SK-N-SH (cell line): ENCODE measurements around the gene SPINK1. TPM values are rescaled to one million over a fixed set of nuclear protein-coding genes. Genes with fewer than 3 reads are reported as not detected.

ENCODE experiments used
- CTCF ChIA-PET: fragments of 300-600, 350-600 bp; formaldehyde crosslinking; extraction: SDS; loops from one replicate; lab custom pipeline; 2021; lab: Yijun Ruan, JAX
- POLR2A ChIA-PET: fragments of 350-600 bp; sonication (Branson Sonifier 250); formaldehyde crosslinking; extraction: SDS; loops from one replicate; lab custom pipeline; 2020; ENCODE audit warnings: antibody characterized with exemption, inconsistent platforms; lab: Yijun Ruan, JAX
- DNase-seq: peaks from one replicate; pipeline ENCODE4 v3.0.0; 2012
- H2AFZ ChIP-seq: fragments of 200-600 bp; sonication (generic); 2 replicates; pipeline ENCODE4 v1.8.1; 2016; ENCODE audit warnings: antibody characterized with exemption, mild to moderate bottlenecking, low read depth
- H3F3A ChIP-seq: fragments of 200-600 bp; sonication (generic); replicated peaks from 2 replicates; pipeline ENCODE3; 2016; ENCODE audit warnings: antibody characterized with exemption, mild to moderate bottlenecking; ENCODE audit not compliant: insufficient read depth
- H3K27ac ChIP-seq, 2 experiments: fragments of 200-500 bp in 1 of 2; fragments of 200-600 bp in 1 of 2; sonication (Bioruptor generic) in 1 of 2; sonication (generic), shearing (Covaris generic) in 1 of 2; 2 replicates each; pipeline versions ENCODE4 v1.5.1 to v1.6.1; 2014 to 2016; ENCODE audit warnings: low read depth in 2 of 2, inconsistent platforms in 1 of 2, low read length in 1 of 2, mild to moderate bottlenecking in 1 of 2, mixed read lengths in 1 of 2
- H3K27me3 ChIP-seq: fragments of 200-600 bp; sonication (generic), shearing (Covaris generic); 2 replicates; pipeline ENCODE4 v1.6.1; 2016; ENCODE audit warnings: mixed run types; ENCODE audit not compliant: insufficient read depth
- H3K36me3 ChIP-seq, 2 experiments: fragments of 200-500 bp in 1 of 2; fragments of 200-600 bp in 1 of 2; sonication (Bioruptor generic) in 1 of 2; sonication (generic) in 1 of 2; replicated peaks in 1 of 2; 2 replicates each; pipeline versions ENCODE3 to v1.5.1; 2014 to 2016; ENCODE audit warnings: low read length in 1 of 2, mild to moderate bottlenecking in 1 of 2; ENCODE audit not compliant: insufficient read depth in 2 of 2, control insufficient read depth in 1 of 2
- H3K4me1 ChIP-seq, 2 experiments: fragments of 200-500 bp in 1 of 2; fragments of 200-600 bp in 1 of 2; sonication (Bioruptor generic) in 1 of 2; sonication (generic), shearing (Covaris generic) in 1 of 2; 2 replicates each; pipeline versions ENCODE4 v1.5.1 to v1.6.1; 2014 to 2016; ENCODE audit warnings: low read depth in 1 of 2, low read length in 1 of 2, mixed run types in 1 of 2; ENCODE audit not compliant: insufficient read depth in 2 of 2, control insufficient read depth in 1 of 2
- H3K4me2 ChIP-seq: fragments of 200-600 bp; sonication (generic), shearing (Covaris generic); 2 replicates; pipeline ENCODE4 v1.6.1; 2017; ENCODE audit warnings: mixed run types
- H3K4me3 ChIP-seq, 2 experiments: fragments of 200-500 bp in 1 of 2; fragments of 200-600 bp in 1 of 2; sonication (Bioruptor generic) in 1 of 2; sonication (generic), shearing (Covaris generic) in 1 of 2; 2 replicates each; pipeline versions ENCODE4 v1.5.1 to v1.8.1; 2014 to 2016; ENCODE audit warnings: low read depth in 2 of 2, inconsistent platforms in 1 of 2, low read length in 1 of 2, mild to moderate bottlenecking in 1 of 2, mixed read lengths in 1 of 2, moderate library complexity in 1 of 2
- H3K79me2 ChIP-seq: fragments of 200-600 bp; sonication (generic); 2 replicates; pipeline ENCODE4 v1.8.1; 2017; ENCODE audit warnings: mild to moderate bottlenecking; ENCODE audit not compliant: insufficient read depth
- H3K9ac ChIP-seq: fragments of 200-600 bp; sonication (generic); 2 replicates; pipeline ENCODE4 v1.6.1; 2017; ENCODE audit warnings: mixed run types
- H3K9me2 ChIP-seq: fragments of 200-600 bp; sonication (generic); 2 replicates; pipeline ENCODE4 v1.6.1; 2017; ENCODE audit warnings: mixed run types
- H3K9me3 ChIP-seq: fragments of 200-600 bp; sonication (generic); 2 replicates; pipeline ENCODE4 v1.6.1; 2017; ENCODE audit warnings: mixed run types, mild to moderate bottlenecking, moderate library complexity
- H4K20me1 ChIP-seq: fragments of 200-600 bp; sonication (generic); 2 replicates; pipeline ENCODE4 v1.6.1; 2017; ENCODE audit warnings: mild to moderate bottlenecking, mixed run types; ENCODE audit not compliant: insufficient read depth
- CHD2 ChIP-seq: fragments of 150-350 bp; IDR thresholded peaks from 2 replicates; pipeline ENCODE4 v1.6.1; 2018; ENCODE audit warnings: low read length; ENCODE audit not compliant: partially characterized antibody
- FOXM1 ChIP-seq: IDR thresholded peaks from 2 replicates; pipeline ENCODE4 v1.4.0; 2012; ENCODE audit warnings: low read depth, mild to moderate bottlenecking
- GABPA ChIP-seq: IDR thresholded peaks from 2 replicates; pipeline ENCODE4 v1.4.0; 2012; ENCODE audit warnings: low read depth, mild to moderate bottlenecking
- JUND ChIP-seq: IDR thresholded peaks from 2 replicates; pipeline ENCODE4 v1.4.0; 2012
- MAX ChIP-seq: IDR thresholded peaks from 2 replicates; pipeline ENCODE4 v1.4.0; 2012; ENCODE audit warnings: low read depth
- MXI1 ChIP-seq: IDR thresholded peaks from 2 replicates; pipeline ENCODE4 v1.6.1; 2012; ENCODE audit warnings: mild to moderate bottlenecking, low read depth, low read length, improper control_type of control experiment
- NFIC ChIP-seq: IDR thresholded peaks from 2 replicates; pipeline ENCODE4 v1.4.0; 2012; ENCODE audit warnings: borderline replicate concordance
- NRF1 ChIP-seq: IDR thresholded peaks from 2 replicates; pipeline ENCODE4 v1.6.1; 2012; ENCODE audit warnings: low read depth, mild to moderate bottlenecking, low read length
- RAD21 ChIP-seq: IDR thresholded peaks from 2 replicates; pipeline ENCODE4 v1.6.1; 2012; ENCODE audit warnings: mild to moderate bottlenecking, low read length
- RFX5 ChIP-seq: IDR thresholded peaks from 2 replicates; pipeline ENCODE4 v1.6.1; 2012; ENCODE audit warnings: mild to moderate bottlenecking, improper control_type of control experiment, low read length
- TAF1 ChIP-seq: IDR thresholded peaks from 2 replicates; pipeline ENCODE4 v1.6.1; 2012; ENCODE audit warnings: low read depth, mild to moderate bottlenecking, low read length, moderate library complexity, borderline replicate concordance
- TCF12 ChIP-seq: IDR thresholded peaks from 2 replicates; pipeline ENCODE4 v1.4.0; 2012
- TEAD4 ChIP-seq: IDR thresholded peaks from 2 replicates; pipeline ENCODE4 v1.4.0; 2012; ENCODE audit warnings: mild to moderate bottlenecking, borderline replicate concordance; ENCODE audit not compliant: insufficient read depth
- YY1 ChIP-seq: IDR thresholded peaks from 2 replicates; pipeline ENCODE4 v1.4.0; 2012; ENCODE audit warnings: low read depth, mild to moderate bottlenecking
- ZBTB33 ChIP-seq: IDR thresholded peaks from 2 replicates; pipeline ENCODE4 v1.4.0; 2012; ENCODE audit warnings: low read depth, borderline replicate concordance
- polyA plus RNA-seq, 3 experiments: library from polyadenylated mRNA; depleted of rRNA; stranded (reverse); fragments of >200 nt; gene quantifications; 2 replicates each; pipeline ENCODE4 v1.2.3, GENCODE V29; 2012
- TF ChIP-seq, protein P1 (sequence below): fragments of 150-350 bp; IDR thresholded peaks from 2 replicates; pipeline ENCODE4 v1.6.1; 2016; ENCODE audit warnings: mild to moderate bottlenecking, low read depth, low read length
- TF ChIP-seq, protein P2 (sequence below): fragments of 150-350 bp; IDR thresholded peaks from 2 replicates; pipeline ENCODE4 v1.6.1; 2017; ENCODE audit warnings: antibody characterized with exemption, low read length, low read depth, borderline replicate concordance

Gene SPINK1
- polyA plus RNA-seq, 1 of the 3 experiments (the other 2 are of a cell fraction) = not detected

GRCh38 chr5:147876141-147876540, 44.7 kb upstream of the SPINK1 start:
- Histone ChIP-seq H3K9ac (no peak overlapping the region), H3K4me2 (no peak overlapping the region), H3K4me3 (no peak overlapping the region), H3K36me3 (no peaks in the 10 kb centered on the region), H3K9me3 (no peaks in the 10 kb centered on the region), H3K4me1 (no peaks in the 10 kb centered on the region), H3F3A (no peaks in the 10 kb centered on the region), H2AFZ (no peak overlapping the region), H3K27ac (no peak overlapping the region), H3K27me3 (no peaks in the 10 kb centered on the region), H3K79me2 (no peaks in the 10 kb centered on the region), H3K9me2 (no peaks in the 10 kb centered on the region), H4K20me1 (no peaks in the 10 kb centered on the region)
- DNase-seq = no peak
- ChIA-PET CTCF (interaction anchor here (0.7 to 0.9 kb wide), 2 partner anchors 11 to 25 kb away, joined by 3 read pairs; no protein-coding TSS in a partner anchor), POLR2A (no interaction called here)
- TF ChIP-seq, protein P1, sequence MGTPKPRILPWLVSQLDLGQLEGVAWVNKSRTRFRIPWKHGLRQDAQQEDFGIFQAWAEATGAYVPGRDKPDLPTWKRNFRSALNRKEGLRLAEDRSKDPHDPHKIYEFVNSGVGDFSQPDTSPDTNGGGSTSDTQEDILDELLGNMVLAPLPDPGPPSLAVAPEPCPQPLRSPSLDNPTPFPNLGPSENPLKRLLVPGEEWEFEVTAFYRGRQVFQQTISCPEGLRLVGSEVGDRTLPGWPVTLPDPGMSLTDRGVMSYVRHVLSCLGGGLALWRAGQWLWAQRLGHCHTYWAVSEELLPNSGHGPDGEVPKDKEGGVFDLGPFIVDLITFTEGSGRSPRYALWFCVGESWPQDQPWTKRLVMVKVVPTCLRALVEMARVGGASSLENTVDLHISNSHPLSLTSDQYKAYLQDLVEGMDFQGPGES = no peak
- TF ChIP-seq RFX5 (no peak), GABPA (no peak), NRF1 (no peak), YY1 (no peak), CHD2 (no peak), TAF1 (no peak), TEAD4 (no peak), MAX (no peak), RAD21 (no peak), NFIC (no peak), FOXM1 (no peak), JUND (no peak), TCF12 (no peak), ZBTB33 (no peak), MXI1 (no peak)
- TF ChIP-seq, protein P2, sequence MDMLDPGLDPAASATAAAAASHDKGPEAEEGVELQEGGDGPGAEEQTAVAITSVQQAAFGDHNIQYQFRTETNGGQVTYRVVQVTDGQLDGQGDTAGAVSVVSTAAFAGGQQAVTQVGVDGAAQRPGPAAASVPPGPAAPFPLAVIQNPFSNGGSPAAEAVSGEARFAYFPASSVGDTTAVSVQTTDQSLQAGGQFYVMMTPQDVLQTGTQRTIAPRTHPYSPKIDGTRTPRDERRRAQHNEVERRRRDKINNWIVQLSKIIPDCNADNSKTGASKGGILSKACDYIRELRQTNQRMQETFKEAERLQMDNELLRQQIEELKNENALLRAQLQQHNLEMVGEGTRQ = no peak
